Measurements from ENCODE around the gene DUSP9.

- no peak for TF ChIP-seq CTCF (IDR thresholded peaks at IDR 0.05; ENCODE audit: poor library complexity, severe bottlenecking)
- no peak for TF ChIP-seq RAD21 (conservative IDR thresholded peaks at IDR 0.05)
- TF ChIP-seq POLR2AphosphoS5 (IDR thresholded peaks at IDR 0.05) = no peak
- TF ChIP-seq EZH2 (IDR thresholded peaks at IDR 0.05; ENCODE audit: borderline replicate concordance, insufficient read depth, low read length, poor library complexity, severe bottlenecking) = no peak
- TF ChIP-seq REST (IDR thresholded peaks at IDR 0.05; ENCODE audit: borderline replicate concordance) = no peak
- no peak for TF ChIP-seq EP300 (conservative IDR thresholded peaks at IDR 0.05; ENCODE audit: poor library complexity, severe bottlenecking)
- no peak for TF ChIP-seq TAF1 (IDR thresholded peaks at IDR 0.05; ENCODE audit: low read depth)
These were observed 4.2 kb upstream of the DUSP9 start for GRCh38 chrX:153642655-153643430.

Data from neural cell (in vitro differentiated cells).